GM12878 (cell line): ENCODE data around the gene PGLYRP2.

ENCODE experiments used
- EP300 ChIP-seq, 2 experiments: fragments of 150-350 bp in 1 of 2; IDR thresholded peaks; 2 replicates each; pipeline ENCODE4 v1.6.1; 2011 to 2012; ENCODE audit warnings: low read depth in 2 of 2, low read length in 2 of 2, borderline replicate concordance in 1 of 2, improper control_type of control experiment in 1 of 2, inconsistent platforms in 1 of 2; ENCODE audit not compliant: control insufficient read depth in 1 of 2
- MEF2A ChIP-seq: IDR thresholded peaks from 2 replicates; pipeline ENCODE4 v1.6.1; 2011; ENCODE audit warnings: low read depth, mild to moderate bottlenecking, low read length, moderate library complexity; ENCODE audit not compliant: insufficient read depth
- POLR2A ChIP-seq: IDR thresholded peaks from 2 replicates; pipeline ENCODE4 v1.6.1; 2011; ENCODE audit warnings: low read depth, mild to moderate bottlenecking, low read length
- POLR2AphosphoS5 ChIP-seq: IDR thresholded peaks from 2 replicates; pipeline ENCODE4 v1.6.1; 2011; ENCODE audit warnings: mild to moderate bottlenecking, low read length, inconsistent platforms
- RAD21 ChIP-seq: IDR thresholded peaks from 2 replicates; pipeline ENCODE4 v1.6.1; 2011; ENCODE audit warnings: mild to moderate bottlenecking, low read depth, low read length, moderate library complexity; ENCODE audit not compliant: insufficient read depth
- TAF1 ChIP-seq: IDR thresholded peaks from 2 replicates; pipeline ENCODE4 v1.6.1; 2011; ENCODE audit warnings: mild to moderate bottlenecking, low read depth, low read length, borderline replicate concordance
- YBX1 ChIP-seq: fragments of 450-650 bp; IDR thresholded peaks from 2 replicates; pipeline ENCODE4 v1.6.1; 2016; ENCODE audit warnings: antibody characterized with exemption
- ZBTB40 ChIP-seq: fragments of 450-650 bp; IDR thresholded peaks from 2 replicates; pipeline ENCODE4 v1.6.1; 2016; ENCODE audit warnings: mild to moderate bottlenecking, moderate library complexity, borderline replicate concordance
- TF ChIP-seq, protein P1 (sequence below), 3 experiments: IDR thresholded peaks in 2 of 3; conservative IDR thresholded peaks in 1 of 3; 2 replicates each; pipeline ENCODE4 v1.5.1; 2011; ENCODE audit warnings: low read depth in 3 of 3, low read length in 3 of 3, mild to moderate bottlenecking in 3 of 3, control low read depth in 2 of 3, moderate library complexity in 2 of 3, inconsistent platforms in 1 of 3, mixed read lengths in 1 of 3; ENCODE audit not compliant: control insufficient read depth in 2 of 3, insufficient read depth in 1 of 3; ENCODE audit errors: extremely low read depth in 1 of 3
- TF ChIP-seq, protein P2 (sequence below): IDR thresholded peaks from 2 replicates; pipeline ENCODE4 v1.6.1; 2011; ENCODE audit warnings: low read depth, mild to moderate bottlenecking, low read length, moderate library complexity, borderline replicate concordance; ENCODE audit errors: extremely low read depth

DNA sequence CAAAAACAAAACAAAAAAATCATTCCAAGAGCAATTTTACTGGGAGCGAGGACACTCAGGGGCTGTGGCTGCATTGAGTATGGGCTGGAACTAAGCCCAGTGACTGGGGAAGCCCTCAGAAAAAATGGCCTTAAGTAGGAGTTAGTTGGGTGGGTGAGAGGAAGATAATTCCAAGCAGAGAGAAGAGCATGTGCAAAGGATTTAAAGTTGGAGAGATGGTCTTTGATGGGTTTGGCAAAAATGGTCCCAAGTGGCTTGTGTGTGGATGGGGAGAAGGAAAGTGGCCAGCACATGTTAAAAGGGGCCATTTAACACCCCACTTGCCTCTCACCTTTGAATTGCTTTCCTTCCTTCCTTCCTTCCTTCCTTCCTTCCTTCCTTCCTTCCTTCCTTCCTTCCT, 22.3 kb upstream of the PGLYRP2 start:
- TF ChIP-seq TAF1 (no peak), ZBTB40 (no peak), POLR2AphosphoS5 (no peak), RAD21 (no peak), MEF2A (no peak), YBX1 (no peak), POLR2A (no peak), EP300 (IDR thresholded peaks at IDR 0.05; ENCODE audit: borderline replicate concordance in 1 of 2, control insufficient read depth in 1 of 2, low read depth in 2 of 2, low read length in 2 of 2) (no peak)
- TF ChIP-seq, protein P1, sequence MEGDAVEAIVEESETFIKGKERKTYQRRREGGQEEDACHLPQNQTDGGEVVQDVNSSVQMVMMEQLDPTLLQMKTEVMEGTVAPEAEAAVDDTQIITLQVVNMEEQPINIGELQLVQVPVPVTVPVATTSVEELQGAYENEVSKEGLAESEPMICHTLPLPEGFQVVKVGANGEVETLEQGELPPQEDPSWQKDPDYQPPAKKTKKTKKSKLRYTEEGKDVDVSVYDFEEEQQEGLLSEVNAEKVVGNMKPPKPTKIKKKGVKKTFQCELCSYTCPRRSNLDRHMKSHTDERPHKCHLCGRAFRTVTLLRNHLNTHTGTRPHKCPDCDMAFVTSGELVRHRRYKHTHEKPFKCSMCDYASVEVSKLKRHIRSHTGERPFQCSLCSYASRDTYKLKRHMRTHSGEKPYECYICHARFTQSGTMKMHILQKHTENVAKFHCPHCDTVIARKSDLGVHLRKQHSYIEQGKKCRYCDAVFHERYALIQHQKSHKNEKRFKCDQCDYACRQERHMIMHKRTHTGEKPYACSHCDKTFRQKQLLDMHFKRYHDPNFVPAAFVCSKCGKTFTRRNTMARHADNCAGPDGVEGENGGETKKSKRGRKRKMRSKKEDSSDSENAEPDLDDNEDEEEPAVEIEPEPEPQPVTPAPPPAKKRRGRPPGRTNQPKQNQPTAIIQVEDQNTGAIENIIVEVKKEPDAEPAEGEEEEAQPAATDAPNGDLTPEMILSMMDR (IDR thresholded peaks at IDR 0.05 in 2 of 3, conservative IDR thresholded peaks at IDR 0.05 in 1 of 3; ENCODE audit: control insufficient read depth in 2 of 3, extremely low read depth in 1 of 3, insufficient read depth in 1 of 3, low read depth in 3 of 3, low read length in 3 of 3), result no peak
- TF ChIP-seq, protein P2, sequence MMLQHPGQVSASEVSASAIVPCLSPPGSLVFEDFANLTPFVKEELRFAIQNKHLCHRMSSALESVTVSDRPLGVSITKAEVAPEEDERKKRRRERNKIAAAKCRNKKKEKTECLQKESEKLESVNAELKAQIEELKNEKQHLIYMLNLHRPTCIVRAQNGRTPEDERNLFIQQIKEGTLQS, result no peak
